ENCODE data around the gene HNRNPF.

Gene HNRNPF

GRCh38 chr10:43386549-43386948 lies 22.4 kb downstream of the HNRNPF start:
- TF ChIP-seq GATA1 (IDR thresholded peaks at IDR 0.05; ENCODE audit: low read depth, low read length), result no peak
- TF ChIP-seq POLR2A (IDR thresholded peaks at IDR 0.05; ENCODE audit: low read length), result no peak
- no peak for DNase-seq

- DNase-seq, result no peak
- no peak for TF ChIP-seq POLR2A (IDR thresholded peaks at IDR 0.05; ENCODE audit: low read length)
- TF ChIP-seq GATA1 (IDR thresholded peaks at IDR 0.05; ENCODE audit: low read depth, low read length), result no peak
Observed at GRCh38 chr10:43385412-43386004, 23.5 kb downstream of the HNRNPF start.

GRCh38 chr10:43384252-43385221 lies 24.4 kb downstream of the HNRNPF start:
- no peak for DNase-seq
- TF ChIP-seq GATA1 (IDR thresholded peaks at IDR 0.05; ENCODE audit: low read depth, low read length) (no peak), POLR2A (IDR thresholded peaks at IDR 0.05; ENCODE audit: low read length) (peak; percentile 41)

GRCh38 chr10:43383204-43383971 lies 25.6 kb downstream of the HNRNPF start:
- DNase-seq, result no peak
- TF ChIP-seq POLR2A (IDR thresholded peaks at IDR 0.05; ENCODE audit: low read length) (no peak), GATA1 (IDR thresholded peaks at IDR 0.05; ENCODE audit: low read depth, low read length) (no peak)

- peak; percentile 55 to 79 for DNase-seq
- TF ChIP-seq POLR2A (IDR thresholded peaks at IDR 0.05; ENCODE audit: low read length) (no peak), GATA1 (IDR thresholded peaks at IDR 0.05; ENCODE audit: low read depth, low read length) (no peak)
Observed at GRCh38 chr10:43380610-43381222, 28.3 kb downstream of the HNRNPF start.

- DNase-seq, result no peak
- no peak for TF ChIP-seq POLR2A (IDR thresholded peaks at IDR 0.05; ENCODE audit: low read length)
- no peak for TF ChIP-seq GATA1 (IDR thresholded peaks at IDR 0.05; ENCODE audit: low read depth, low read length)
Observed at GRCh38 chr10:43377424-43377883, 31.5 kb downstream of the HNRNPF start.

- no peak for DNase-seq
- TF ChIP-seq POLR2A (IDR thresholded peaks at IDR 0.05; ENCODE audit: low read length), result no peak
- no peak for TF ChIP-seq GATA1 (IDR thresholded peaks at IDR 0.05; ENCODE audit: low read depth, low read length)
Observed at GRCh38 chr10:43376828-43377423, 32.1 kb downstream of the HNRNPF start.

- TF ChIP-seq POLR2A (IDR thresholded peaks at IDR 0.05; ENCODE audit: low read length) (no peak), GATA1 (IDR thresholded peaks at IDR 0.05; ENCODE audit: low read depth, low read length) (no peak)
- no peak for DNase-seq
Observed at GRCh38 chr10:43376046-43376635, 32.8 kb downstream of the HNRNPF start.

- TF ChIP-seq GATA1 (IDR thresholded peaks at IDR 0.05; ENCODE audit: low read depth, low read length) (no peak), POLR2A (IDR thresholded peaks at IDR 0.05; ENCODE audit: low read length) (no peak)
- DNase-seq, result no peak
Observed at GRCh38 chr10:43375401-43376020, 33.5 kb downstream of the HNRNPF start.

- TF ChIP-seq POLR2A (IDR thresholded peaks at IDR 0.05; ENCODE audit: low read length), result no peak
- no peak for TF ChIP-seq GATA1 (IDR thresholded peaks at IDR 0.05; ENCODE audit: low read depth, low read length)
- no peak for DNase-seq
Observed at GRCh38 chr10:43374194-43374593, 34.8 kb downstream of the HNRNPF start.

GRCh38 chr10:43373461-43373860 lies 35.5 kb downstream of the HNRNPF start:
- no peak for TF ChIP-seq GATA1 (IDR thresholded peaks at IDR 0.05; ENCODE audit: low read depth, low read length)
- TF ChIP-seq POLR2A (IDR thresholded peaks at IDR 0.05; ENCODE audit: low read length), result no peak

GRCh38 chr10:43372765-43373361 lies 36.1 kb downstream of the HNRNPF start:
- no peak for DNase-seq
- TF ChIP-seq POLR2A (IDR thresholded peaks at IDR 0.05; ENCODE audit: low read length) (no peak), GATA1 (IDR thresholded peaks at IDR 0.05; ENCODE audit: low read depth, low read length) (no peak)

More at GRCh38 chr10:43373461-43373860, 35.5 kb downstream of the HNRNPF start:
- DNase-seq, result no peak
